HG03565 (cell line): ENCODE measurements around the gene MEGF6.

Source experiments
- ATAC-seq: cut with Tn5 transposase; IDR thresholded peaks from one replicate; pipeline ENCODE4 v1.9.1; 2021; ENCODE audit warnings: mild to moderate bottlenecking, moderate library complexity; ENCODE audit not compliant: unreplicated experiment

Gene MEGF6

DNA sequence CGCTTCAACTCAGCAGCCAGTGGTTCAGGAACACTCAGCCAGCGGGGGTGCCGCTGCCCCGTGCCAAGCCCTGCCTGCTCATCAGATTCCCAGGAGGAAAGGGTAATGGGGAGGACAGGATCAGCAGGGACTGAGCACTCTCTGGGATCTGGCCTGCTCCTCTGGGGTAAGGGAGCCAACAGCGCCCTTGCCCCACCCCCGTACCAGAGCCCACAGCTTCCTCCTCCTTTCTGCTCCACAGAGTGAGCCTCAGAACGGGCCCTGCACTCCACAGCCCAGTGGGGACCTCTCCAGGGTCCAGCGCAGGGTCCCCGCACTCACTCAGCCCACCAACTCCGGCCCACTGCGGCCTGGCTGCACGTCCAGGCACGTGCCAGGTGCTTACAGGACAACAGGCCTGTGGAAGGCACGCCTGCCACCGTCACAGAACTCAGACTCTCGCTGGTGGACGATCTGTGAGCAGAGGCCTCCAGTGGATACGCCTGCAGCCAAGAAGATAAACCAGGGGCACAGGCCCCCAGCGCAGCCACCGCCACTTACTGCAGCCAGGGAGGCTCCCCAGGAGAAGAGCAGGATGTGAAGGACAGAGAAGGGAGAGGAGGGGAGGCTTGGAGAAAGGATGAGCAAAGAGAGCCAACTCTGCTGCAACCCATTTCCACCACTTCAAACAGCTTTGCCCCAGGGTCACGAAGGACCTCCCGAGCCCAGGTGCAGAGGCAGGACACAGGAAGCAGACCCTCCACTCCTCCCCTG, 2.1 kb downstream of the MEGF6 start:
- ATAC-seq: no peak

DNA sequence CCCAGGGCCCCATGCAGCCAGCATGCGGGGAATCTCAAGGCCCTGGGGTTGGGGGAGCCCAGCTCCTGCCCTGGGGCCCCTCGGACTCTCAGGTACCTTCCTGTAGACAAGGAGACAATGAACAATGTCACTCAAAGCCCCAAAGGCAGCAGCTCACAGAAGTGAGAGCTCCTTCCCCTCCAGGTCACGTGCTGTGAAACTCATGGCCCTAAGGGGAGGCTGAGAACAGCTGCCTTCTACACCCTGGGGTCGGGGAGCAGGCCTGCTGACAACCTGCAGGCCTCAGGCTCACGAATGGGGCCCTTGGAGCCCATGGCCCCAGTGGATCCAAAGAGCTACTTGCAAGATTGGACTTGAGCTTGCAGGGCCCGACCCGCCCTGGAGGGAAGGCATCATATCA, 3.2 kb downstream of the MEGF6 start:
- no peak for ATAC-seq

DNA sequence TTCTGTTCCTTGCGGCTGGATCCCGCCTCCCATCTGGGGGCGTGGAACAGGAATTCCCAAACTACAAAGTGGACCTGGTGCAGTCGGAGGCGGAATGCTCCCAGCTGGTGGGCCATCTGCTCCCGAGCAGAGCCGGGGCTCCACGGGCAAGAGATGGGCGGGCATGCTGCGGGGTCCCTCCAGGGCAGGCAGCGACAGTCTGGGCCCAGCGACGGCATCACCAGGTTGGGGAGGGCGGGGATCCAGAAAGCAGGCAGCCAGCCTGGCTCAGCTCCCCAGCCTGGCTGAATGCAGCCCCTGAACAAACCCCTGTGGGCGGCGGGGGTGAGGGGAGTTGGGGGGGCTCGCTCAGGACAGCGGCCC, 3.6 kb downstream of the MEGF6 start:
- no peak for ATAC-seq

DNA sequence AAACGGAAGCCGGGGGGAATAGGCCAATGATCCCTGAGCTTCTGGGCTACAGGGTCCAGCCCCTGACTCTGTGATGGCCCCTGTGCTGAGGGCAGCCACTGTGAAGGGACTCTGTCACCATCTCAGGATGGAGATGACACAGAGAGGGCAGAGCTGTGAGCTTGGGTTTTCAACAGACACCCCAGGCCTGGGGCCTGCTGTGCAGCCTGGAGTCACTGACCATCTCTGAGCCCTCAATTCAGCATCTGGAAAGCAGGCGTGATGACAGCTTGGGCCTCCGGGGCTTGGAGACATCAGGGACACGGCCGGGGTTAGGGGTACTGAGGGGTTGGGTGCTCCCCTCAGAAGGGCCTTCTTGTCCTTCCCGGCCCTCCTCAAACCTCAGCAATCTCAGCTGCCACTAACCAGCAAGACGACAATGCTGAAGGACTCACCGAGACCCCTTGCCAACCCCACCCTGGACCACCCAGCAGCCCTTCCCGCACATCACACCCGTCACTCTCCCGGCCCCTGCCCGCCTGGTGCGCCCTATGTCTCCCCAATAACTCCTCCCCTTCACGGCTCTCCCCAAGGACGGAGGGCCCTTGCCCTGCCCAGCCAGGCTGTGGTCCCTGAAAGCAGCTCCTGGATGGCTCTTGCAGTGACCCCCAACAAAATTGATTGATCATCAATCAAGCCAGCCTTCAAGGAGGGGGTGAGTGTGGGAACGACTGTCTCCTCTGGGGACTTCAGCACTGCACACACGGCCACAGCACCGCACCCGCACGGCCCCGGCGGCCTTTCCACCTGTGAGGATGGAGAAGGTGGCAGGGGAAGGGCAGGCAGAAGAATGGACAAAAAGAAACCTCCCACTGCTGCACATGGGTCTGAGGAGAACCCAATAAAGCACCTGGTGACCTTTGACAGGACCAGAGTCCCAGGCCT, 4.3 kb downstream of the MEGF6 start:
- ATAC-seq: no peak

DNA sequence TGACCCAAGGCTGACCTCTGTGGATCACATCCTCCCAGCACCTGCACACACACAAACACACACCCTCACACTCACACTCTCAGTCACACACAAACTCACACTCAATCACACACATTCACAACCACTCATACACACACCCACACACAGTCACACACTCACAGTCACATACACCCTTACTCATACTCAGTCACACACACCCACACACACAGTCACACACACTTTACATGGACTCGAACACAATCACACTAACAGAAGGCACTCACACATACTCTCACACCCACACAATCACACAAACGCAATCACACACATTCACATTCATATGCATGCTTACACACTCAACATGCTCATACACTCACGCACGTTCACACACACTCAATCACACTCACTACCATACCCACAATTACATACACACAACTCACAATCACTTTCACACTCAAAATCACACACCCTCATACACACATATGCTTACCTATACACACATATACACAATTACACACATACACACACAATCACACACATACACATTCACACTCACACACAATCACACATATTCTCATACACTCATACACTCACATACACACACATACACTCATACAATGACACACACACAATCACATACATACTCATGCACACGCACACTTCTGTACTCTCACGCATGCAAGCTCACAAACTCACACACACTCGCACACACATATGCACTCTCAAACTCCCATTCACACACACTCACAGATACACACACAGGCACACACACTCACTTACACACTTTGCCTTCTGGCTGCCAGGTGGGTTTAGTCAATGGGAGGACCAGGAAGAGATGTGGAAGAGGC, 6.1 kb downstream of the MEGF6 start:
- ATAC-seq: no peak

DNA sequence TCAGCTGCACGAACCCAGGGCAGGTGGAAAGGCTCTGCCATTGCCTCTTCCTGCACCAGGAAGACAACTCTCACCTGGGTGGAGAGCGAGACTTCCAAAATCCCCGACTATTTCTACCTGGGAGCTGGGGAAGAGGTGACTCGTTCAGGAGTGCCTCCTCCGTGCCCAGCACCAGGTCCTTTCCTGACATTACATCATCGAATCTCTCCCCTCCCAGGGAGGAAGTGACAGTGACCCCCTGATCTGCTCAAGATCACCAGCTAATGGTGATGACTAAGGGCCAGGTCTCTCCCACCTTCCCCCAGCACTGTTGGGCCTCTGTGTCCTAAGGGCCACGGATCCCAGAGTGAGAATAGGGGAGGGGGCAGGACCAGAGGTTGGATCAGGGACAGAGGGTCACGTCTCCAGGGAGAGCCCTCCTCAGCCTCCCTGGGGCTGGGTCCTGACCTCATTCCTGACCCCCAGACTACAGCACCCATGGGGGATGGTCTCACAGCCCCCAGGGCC, 6.8 kb downstream of the MEGF6 start:
- ATAC-seq: no peak

DNA sequence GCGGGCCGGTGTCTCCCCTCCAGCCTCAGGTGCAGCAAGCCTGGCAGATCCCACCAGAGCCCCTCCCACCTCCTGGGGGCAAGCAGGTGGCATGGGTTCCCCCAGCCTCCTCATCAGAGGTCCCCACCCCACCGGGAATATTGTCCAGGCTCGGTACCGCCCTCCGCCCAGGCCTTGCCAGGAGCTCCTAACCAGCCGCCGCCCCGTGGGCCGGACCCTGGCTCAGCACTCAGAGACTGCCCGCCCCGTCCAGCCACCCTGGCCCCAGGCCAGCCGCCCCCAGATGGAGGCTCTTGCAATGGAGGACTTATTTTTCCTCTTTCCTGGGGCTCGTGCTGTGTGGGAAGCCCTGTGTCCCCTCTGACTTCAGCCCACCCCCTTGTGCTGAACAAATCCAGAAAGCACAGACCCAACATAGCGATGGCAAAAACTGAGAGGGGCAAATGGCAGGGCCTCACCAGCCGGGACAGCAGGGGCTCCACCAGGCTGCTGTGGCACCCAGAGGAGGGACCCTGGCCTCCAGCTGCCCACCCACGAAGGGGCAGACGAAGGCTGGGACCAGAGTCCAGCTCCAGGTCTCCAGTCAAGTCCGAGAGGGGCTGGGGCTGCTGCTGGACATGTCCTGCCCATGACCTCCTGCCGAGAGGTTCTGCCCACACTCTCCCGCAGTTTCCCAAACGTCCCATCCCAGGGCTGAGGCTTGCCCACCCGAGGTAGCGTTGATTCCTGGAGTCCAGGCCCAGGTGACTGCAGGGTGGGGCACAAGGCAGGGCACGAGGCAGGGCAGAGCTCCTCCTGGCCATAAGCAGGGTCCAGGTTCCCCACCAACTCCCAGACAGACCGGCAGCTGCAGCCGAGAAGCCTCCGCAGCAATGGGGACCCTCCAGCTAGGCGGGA, 7.5 kb downstream of the MEGF6 start:
- ATAC-seq: no peak

DNA sequence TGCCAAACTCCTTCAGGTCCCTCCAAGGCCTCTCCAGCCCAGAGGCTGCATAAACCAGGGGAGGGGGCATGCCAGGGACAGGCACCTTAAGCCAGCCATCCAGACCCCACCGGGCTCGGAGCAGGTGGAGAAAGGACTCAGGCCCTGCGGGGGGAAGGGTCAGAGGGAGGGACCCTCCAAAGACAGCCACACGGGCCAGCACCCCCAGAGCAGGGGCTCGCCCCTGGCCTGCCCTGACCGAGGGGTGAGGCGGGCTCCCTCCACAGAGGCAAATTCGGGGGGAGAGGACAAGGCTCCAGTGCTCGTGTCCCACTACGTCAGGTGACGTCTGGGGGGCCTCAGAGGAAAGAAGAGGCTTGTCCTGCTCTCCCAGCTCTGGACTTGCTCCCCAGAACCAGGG, 8.2 kb downstream of the MEGF6 start:
- ATAC-seq: no peak

DNA sequence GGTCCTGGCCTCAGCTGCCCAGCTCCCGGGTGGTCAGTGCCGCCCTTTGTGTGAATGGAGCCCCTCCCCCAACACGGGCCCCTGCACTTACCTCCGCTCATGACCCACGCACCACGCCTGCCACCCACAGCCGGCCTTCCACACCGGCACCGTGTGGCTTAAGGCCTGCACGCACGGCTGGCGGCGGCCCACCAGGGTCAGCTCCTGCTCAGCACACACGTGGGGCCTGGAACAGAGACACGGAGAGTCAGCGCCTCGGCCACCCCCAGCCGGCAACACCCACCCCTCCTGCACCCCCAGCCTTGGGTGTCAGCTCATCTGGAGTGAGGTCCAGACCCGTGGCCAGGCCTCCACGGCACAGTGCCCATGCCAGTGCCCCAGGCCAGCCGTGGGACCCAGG, 8.9 kb downstream of the MEGF6 start:
- no peak for ATAC-seq

DNA sequence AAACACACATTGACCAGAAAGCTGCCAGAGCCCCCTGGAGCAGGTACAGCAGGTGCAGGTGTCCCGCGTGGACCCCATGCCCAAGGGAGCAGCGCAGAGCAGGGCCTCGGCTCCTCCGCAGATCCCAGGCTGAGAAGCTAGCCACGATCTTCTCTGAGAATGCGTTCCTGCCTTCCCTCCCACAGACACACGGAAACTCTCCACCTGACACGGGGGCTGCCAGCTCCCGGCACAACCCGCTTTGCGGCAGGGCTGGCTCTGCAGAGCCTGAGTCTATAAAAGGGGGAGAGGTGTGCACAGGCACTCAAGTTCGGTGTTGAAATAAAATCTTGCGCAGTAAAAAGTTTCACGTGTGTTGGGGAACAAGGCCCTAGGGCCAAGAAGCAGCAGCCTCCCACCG, 9.6 kb downstream of the MEGF6 start:
- ATAC-seq: no peak

DNA sequence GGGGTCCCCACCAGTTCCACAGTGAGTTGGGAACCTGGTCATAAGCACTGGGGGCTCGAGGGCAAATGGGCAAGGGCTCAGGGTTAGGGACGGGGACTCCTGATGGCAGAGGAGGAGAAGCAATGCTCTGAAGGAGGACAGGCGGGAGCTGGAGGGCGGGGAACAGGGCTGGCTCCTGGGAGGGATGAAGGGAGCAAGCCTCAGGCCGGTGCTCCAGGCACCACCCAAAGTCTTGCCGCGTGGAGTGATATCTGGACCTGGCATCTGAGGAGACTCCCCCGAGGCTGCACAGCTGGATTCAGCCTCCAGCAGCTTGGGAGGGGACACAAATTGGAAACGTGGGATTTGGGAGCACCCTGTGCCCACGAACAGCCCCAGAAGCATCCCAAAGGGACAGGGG, 11.0 kb downstream of the MEGF6 start:
- no peak for ATAC-seq

DNA sequence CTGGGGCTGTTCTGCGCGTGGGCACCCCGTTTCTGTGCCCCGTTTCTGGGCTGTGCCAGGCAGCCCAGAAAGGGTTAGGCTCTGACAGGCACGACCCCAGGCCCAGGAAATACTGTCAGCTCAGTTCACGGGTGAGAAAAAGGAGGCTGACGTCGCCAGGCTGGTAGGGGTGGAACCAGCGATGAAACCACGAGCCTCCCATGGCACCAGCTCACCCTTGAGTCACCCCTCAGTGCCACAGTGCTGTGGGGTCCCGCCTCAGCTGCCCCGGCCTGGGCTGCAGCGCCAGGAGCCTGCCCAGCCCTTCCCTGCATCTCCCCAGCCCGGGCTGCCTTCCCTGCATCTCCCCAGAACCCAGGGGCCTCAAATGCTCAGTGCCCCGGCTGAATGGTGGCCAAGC, 11.5 kb downstream of the MEGF6 start:
- ATAC-seq: no peak

DNA sequence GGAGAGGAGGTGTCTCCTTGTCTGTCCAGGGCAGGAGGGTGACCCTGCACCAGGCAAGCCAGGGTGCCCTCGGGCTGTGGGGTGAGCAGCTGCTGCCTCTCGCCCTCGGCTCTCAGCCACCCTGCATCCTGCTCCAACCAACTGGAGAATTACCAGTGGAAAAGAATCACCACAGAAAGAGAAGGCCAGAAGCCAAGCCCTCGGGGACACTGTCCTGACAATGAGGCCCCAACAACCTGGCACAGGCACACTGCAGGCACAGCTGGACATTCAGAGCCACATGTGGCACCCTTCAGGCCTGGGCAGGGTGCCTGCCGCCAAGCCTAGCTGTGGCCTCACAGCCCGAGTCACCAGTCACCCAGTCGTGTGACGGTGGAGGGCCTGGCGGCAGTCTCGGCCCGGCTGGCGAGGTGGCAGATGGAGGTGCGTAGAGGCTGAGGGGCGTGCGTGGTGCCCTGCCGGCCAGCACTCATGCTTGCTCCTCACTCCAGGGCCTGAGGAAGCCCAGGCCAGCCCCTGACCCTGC, 12.0 kb downstream of the MEGF6 start:
- no peak for ATAC-seq

DNA sequence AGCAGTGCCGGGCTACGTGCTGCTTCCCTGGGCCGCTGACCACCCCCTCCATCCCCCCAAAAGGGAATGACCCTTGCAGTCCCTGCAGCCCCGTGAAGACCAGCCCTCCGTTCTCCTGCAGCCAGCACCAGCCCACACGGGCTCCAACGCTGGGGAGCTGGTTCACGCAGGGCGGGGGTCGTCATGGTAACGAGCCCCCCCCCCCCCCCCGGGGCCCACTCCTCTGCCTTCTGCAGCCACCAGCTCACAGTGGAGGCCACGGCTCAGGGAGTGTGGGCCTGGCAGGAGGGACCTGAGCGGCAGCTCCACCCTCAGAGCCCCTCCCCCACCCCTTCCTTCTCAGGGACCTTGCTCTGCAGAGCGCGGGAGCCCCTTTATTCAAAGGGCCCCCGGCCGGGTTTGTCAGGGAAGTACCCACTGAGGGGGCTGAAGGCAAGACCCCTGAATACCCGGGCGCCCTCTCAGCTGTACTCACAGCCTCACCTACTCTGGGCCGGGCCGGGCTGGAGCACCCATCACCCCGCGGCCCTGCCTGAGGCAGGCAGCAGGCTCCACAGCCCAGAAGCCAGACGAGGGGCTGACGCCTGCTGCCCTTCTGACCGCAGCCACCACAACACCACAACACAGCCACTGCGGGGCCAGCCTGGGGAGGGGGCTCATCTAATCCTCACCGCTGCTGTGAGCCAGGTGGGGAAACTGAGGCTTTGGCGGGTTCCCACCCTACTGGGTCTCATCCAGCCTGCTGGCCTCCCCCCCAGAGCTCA, 12.6 kb downstream of the MEGF6 start:
- ATAC-seq: no peak

DNA sequence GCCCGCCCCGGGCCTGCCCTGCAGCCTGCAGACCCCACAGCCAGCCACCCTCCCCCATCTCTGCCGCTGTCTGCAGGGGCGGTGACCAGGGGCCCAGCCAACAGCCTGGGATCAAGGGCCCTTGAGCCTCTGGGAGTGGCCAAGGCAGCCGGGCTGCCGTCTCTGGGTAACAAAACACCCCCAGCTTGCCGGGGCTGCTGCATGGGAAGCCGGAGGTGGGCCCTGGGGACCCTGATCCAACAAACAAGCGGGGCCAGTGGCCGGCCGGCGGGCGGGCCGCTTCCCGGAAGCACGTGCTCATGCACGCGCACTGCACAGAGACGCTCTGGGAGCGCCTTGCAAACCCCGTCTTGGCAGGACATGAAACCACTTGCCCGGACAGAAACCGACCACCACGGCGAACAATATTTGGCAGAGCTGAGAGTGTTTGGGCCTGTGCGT, 13.2 kb downstream of the MEGF6 start:
- no peak for ATAC-seq

DNA sequence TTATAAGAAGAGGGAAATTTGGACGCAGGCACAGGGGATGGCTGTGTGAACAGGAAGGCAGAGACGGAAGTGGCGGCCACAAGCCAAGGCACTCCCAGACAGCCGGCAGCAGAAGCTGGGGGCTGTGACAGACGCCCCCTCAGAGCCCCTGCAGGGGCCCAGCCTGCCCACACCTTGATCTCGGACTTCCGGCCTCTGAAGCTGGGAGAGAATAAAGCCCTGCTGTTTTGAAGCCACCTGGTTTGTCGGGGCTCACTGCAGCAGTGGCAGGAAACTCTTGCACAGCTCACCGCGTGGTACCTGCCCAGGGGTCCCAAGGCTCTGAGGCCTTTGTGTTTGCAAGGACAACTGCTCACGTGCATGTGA, 13.7 kb downstream of the MEGF6 start:
- no peak for ATAC-seq

DNA sequence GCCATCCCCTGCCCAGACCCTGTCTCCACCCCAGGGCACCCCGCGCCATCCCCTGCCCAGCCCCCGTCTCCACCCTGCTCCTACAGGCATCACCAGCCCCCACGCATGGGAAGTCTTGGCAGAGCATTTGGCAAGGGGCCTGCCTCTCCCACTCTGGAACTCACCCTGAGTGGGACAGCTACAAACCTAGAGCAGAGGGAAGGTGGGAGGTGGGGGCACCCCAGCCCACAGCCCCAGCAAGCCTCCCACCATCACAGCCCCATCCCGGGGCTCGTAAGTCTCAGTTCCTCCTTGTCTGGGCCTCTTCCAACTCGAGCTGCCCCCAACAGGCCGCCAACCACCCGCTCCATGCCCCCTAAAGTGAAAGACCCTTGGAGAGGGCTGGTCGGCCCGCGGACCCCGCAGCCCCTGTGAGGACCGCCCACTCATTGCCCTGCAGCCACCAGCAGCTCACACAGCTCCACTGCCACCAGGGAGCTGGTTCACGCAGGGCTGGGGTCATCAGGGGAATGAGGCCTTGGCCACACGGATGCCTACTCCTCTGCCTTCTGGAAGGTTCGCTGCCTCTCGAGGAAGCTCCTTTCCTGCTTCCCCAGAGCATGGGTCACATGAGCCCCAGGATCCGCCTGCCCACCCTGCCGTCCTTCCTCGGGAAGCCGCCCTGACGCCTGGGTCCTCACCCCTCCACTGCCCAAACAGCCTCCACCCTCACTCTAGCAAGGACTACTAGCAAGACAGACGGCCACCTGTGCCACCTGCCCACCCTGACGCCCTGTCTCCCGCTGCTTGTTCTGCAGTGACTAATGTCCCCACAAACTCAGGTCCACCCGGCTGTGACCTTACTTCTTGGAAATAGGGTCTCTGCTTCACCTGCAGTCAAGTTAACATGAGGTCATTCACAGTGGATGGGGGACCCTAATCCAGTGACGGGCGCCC, 14.4 kb downstream of the MEGF6 start:
- ATAC-seq: no peak

DNA sequence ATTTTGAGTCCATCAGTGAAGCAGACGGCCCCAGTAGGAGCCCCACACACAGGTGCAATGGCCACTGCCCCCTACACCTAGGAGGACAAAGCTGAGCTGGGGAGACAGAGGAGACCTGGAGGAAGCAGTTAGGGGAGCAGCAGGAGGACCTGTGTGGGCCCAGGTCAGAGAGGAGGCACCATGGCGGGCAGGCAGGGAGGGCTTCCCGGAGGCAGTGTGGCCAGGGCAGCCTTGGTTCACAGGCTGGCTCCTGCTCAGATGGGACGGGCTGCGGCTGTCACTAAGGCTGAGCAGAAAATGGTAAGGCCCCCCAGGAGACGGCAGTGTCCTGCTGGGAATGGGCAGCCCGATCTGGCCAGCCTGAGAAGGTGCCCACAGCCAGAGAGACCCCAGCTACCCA, 15.4 kb downstream of the MEGF6 start:
- no peak for ATAC-seq
